ENCODE measurements around the gene POLR2M.

POLR2M gene

GRCh38 chr15:57741089-57741488 is 34.6 kb downstream of the POLR2M start:
- DNase-seq, result no peak

GRCh38 chr15:57743424-57743823 is 36.9 kb downstream of the POLR2M start:
- no peak for DNase-seq

GRCh38 chr15:57746786-57747185 is 40.3 kb downstream of the POLR2M start:
- DNase-seq, result no peak

- no peak for DNase-seq
Observed at GRCh38 chr15:57747206-57747896, 40.8 kb downstream of the POLR2M start.

GRCh38 chr15:57751177-57751800 is 44.8 kb downstream of the POLR2M start:
- DNase-seq, result no peak

GRCh38 chr15:57752436-57752835 is 45.9 kb downstream of the POLR2M start:
- DNase-seq, result no peak

- no peak for DNase-seq
Observed at GRCh38 chr15:57752840-57753239, 46.3 kb downstream of the POLR2M start.

GRCh38 chr15:57756466-57756865 is 50.0 kb downstream of the POLR2M start:
- DNase-seq, result no peak

- no peak for DNase-seq
Observed at GRCh38 chr15:57758560-57758959, 52.0 kb downstream of the POLR2M start.

GRCh38 chr15:57761562-57761961 is 55.0 kb downstream of the POLR2M start:
- no peak for DNase-seq

GRCh38 chr15:57762302-57762701 is 55.8 kb downstream of the POLR2M start:
- DNase-seq, result no peak

GRCh38 chr15:57763176-57763964 is 56.9 kb downstream of the POLR2M start:
- no peak for DNase-seq
